HG02870 (cell line): ENCODE measurements around the gene MALT1.

ENCODE experiments used
- ATAC-seq: cut with Tn5 transposase; IDR thresholded peaks from one replicate; pipeline ENCODE4 v1.9.1; 2021; ENCODE audit warnings: mild to moderate bottlenecking, moderate library complexity; ENCODE audit not compliant: unreplicated experiment

Gene MALT1

GRCh38 chr18:58687871-58688308, 16.6 kb downstream of the MALT1 start:
- peak; percentile 72 for ATAC-seq

- ATAC-seq = no peak
Measured at GRCh38 chr18:58690259-58690658, 19.0 kb downstream of the MALT1 start.

GRCh38 chr18:58691256-58691655, 20.0 kb downstream of the MALT1 start:
- no peak for ATAC-seq

GRCh38 chr18:58692422-58693185, 21.3 kb downstream of the MALT1 start:
- no peak for ATAC-seq

- no peak for ATAC-seq
Measured at GRCh38 chr18:58694221-58694620, 23.0 kb downstream of the MALT1 start.

- no peak for ATAC-seq
Measured at GRCh38 chr18:58694720-58695468, 23.6 kb downstream of the MALT1 start.

GRCh38 chr18:58695772-58696171, 24.5 kb downstream of the MALT1 start:
- ATAC-seq = no peak

- no peak for ATAC-seq
Measured at GRCh38 chr18:58697146-58697545, 25.9 kb downstream of the MALT1 start.

- ATAC-seq = no peak
Measured at GRCh38 chr18:58698701-58699193, 27.5 kb downstream of the MALT1 start.

GRCh38 chr18:58699551-58699950, 28.3 kb downstream of the MALT1 start:
- no peak for ATAC-seq

- no peak for ATAC-seq
Measured at GRCh38 chr18:58700209-58700608, 28.9 kb downstream of the MALT1 start.

- ATAC-seq = no peak
Measured at GRCh38 chr18:58712930-58713329, 41.7 kb downstream of the MALT1 start.

GRCh38 chr18:58714259-58714658, 43.0 kb downstream of the MALT1 start:
- ATAC-seq = no peak

GRCh38 chr18:58714821-58715220, 43.6 kb downstream of the MALT1 start:
- ATAC-seq = no peak

GRCh38 chr18:58715540-58715939, 44.3 kb downstream of the MALT1 start:
- ATAC-seq = no peak

- peak; percentile 65 for ATAC-seq
Measured at GRCh38 chr18:58716060-58716756, 44.9 kb downstream of the MALT1 start.

- no peak for ATAC-seq
Measured at GRCh38 chr18:58721566-58722239, 50.4 kb downstream of the MALT1 start.

- ATAC-seq = no peak
Measured at GRCh38 chr18:58723810-58724602, 52.7 kb downstream of the MALT1 start.

GRCh38 chr18:58726671-58727070, 55.4 kb downstream of the MALT1 start:
- no peak for ATAC-seq
